Measurements from ENCODE around the gene NPAT. TPM values are rescaled to one million over a fixed set of nuclear protein-coding genes. Genes with fewer than 3 reads are reported as not detected.

NPAT gene
- total RNA-seq, 1 donor from 2014 or later = 15.7 TPM

GRCh38 chr11:108242422-108242821, 20.0 kb upstream of the NPAT start:
- Mint-ChIP-seq H3K4me1 (ENCODE audit: unreplicated experiment) (peaks cover under 1% of the 10 kb centered on the region), H3K36me3 (ENCODE audit: low read depth, unreplicated experiment) (peaks cover 4% of the 10 kb centered on the region), H3K4me3 (ENCODE audit: unreplicated experiment) (no peak overlapping the region), H3K9me3 (ENCODE audit: unreplicated experiment) (no peaks in the 10 kb centered on the region), H3K27ac (ENCODE audit: unreplicated experiment) (no peak overlapping the region), H3K27me3 (ENCODE audit: unreplicated experiment) (no peaks in the 10 kb centered on the region)
- no peak for DNase-seq (ENCODE audit: low spot score)
- TF ChIP-seq, protein P1, sequence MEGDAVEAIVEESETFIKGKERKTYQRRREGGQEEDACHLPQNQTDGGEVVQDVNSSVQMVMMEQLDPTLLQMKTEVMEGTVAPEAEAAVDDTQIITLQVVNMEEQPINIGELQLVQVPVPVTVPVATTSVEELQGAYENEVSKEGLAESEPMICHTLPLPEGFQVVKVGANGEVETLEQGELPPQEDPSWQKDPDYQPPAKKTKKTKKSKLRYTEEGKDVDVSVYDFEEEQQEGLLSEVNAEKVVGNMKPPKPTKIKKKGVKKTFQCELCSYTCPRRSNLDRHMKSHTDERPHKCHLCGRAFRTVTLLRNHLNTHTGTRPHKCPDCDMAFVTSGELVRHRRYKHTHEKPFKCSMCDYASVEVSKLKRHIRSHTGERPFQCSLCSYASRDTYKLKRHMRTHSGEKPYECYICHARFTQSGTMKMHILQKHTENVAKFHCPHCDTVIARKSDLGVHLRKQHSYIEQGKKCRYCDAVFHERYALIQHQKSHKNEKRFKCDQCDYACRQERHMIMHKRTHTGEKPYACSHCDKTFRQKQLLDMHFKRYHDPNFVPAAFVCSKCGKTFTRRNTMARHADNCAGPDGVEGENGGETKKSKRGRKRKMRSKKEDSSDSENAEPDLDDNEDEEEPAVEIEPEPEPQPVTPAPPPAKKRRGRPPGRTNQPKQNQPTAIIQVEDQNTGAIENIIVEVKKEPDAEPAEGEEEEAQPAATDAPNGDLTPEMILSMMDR (IDR thresholded peaks at IDR 0.05; ENCODE audit: unreplicated experiment) = no peak

- no peak for DNase-seq (ENCODE audit: low spot score)
- Mint-ChIP-seq H3K4me1 (ENCODE audit: unreplicated experiment) (peaks cover 10% of the 10 kb centered on the region), H3K27ac (ENCODE audit: unreplicated experiment) (no peak overlapping the region), H3K9me3 (ENCODE audit: unreplicated experiment) (no peaks in the 10 kb centered on the region), H3K36me3 (ENCODE audit: low read depth, unreplicated experiment) (peaks cover 4% of the 10 kb centered on the region), H3K4me3 (ENCODE audit: unreplicated experiment) (no peak overlapping the region), H3K27me3 (ENCODE audit: unreplicated experiment) (no peaks in the 10 kb centered on the region)
- TF ChIP-seq, protein P1 (IDR thresholded peaks at IDR 0.05; ENCODE audit: unreplicated experiment) = no peak
Measured at GRCh38 chr11:108241330-108242037, 19.0 kb upstream of the NPAT start.

GRCh38 chr11:108239076-108239475, 16.6 kb upstream of the NPAT start:
- no peaks in the 10 kb centered on the region for H3K27me3 Mint-ChIP-seq (ENCODE audit: unreplicated experiment)
- TF ChIP-seq, protein P1 (IDR thresholded peaks at IDR 0.05; ENCODE audit: unreplicated experiment) = no peak
- no peak for DNase-seq (ENCODE audit: low spot score)
- peaks cover 7% of the 10 kb centered on the region for H3K36me3 Mint-ChIP-seq (ENCODE audit: low read depth, unreplicated experiment)
- H3K4me3 Mint-ChIP-seq (ENCODE audit: unreplicated experiment) = no peak overlapping the region
- peaks cover 17% of the 10 kb centered on the region for H3K4me1 Mint-ChIP-seq (ENCODE audit: unreplicated experiment)
- no peak overlapping the region for H3K27ac Mint-ChIP-seq (ENCODE audit: unreplicated experiment)
- no peaks in the 10 kb centered on the region for H3K9me3 Mint-ChIP-seq (ENCODE audit: unreplicated experiment)

DNA sequence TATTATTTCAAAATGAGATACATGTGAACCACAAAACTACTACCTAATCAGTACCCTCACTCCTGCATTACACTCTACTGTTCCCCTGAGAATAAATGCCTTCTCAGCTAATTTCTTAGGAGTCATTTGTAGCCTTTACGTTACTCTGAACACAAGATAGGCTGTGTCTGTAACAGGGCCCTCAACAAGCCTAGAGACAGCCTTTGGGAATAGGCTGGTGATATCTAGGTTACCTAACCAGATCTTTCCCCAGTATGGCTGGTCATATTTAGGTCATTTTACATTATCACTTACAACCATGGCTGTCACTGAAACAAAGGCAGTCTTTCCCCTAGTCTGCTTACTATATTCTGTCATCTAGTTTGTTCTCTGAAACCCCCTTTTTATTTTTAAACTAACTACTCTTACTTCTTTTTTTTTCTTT, 14.6 kb upstream of the NPAT start:
- Mint-ChIP-seq H3K4me1 (ENCODE audit: unreplicated experiment) (peaks cover 17% of the 10 kb centered on the region), H3K9me3 (ENCODE audit: unreplicated experiment) (no peaks in the 10 kb centered on the region), H3K27ac (ENCODE audit: unreplicated experiment) (peak overlapping the region; percentile 96), H3K36me3 (ENCODE audit: low read depth, unreplicated experiment) (peaks cover 10% of the 10 kb centered on the region), H3K4me3 (ENCODE audit: unreplicated experiment) (no peak overlapping the region), H3K27me3 (ENCODE audit: unreplicated experiment) (no peaks in the 10 kb centered on the region)
- TF ChIP-seq, protein P1 (IDR thresholded peaks at IDR 0.05; ENCODE audit: unreplicated experiment) = no peak
- no peak for DNase-seq (ENCODE audit: low spot score)

GRCh38 chr11:108235633-108236032, 13.2 kb upstream of the NPAT start:
- no peaks in the 10 kb centered on the region for H3K9me3 Mint-ChIP-seq (ENCODE audit: unreplicated experiment)
- TF ChIP-seq, protein P1 (IDR thresholded peaks at IDR 0.05; ENCODE audit: unreplicated experiment) = no peak
- H3K4me1 Mint-ChIP-seq (ENCODE audit: unreplicated experiment) = peaks cover 17% of the 10 kb centered on the region
- no peak overlapping the region for H3K4me3 Mint-ChIP-seq (ENCODE audit: unreplicated experiment)
- peaks cover 14% of the 10 kb centered on the region for H3K36me3 Mint-ChIP-seq (ENCODE audit: low read depth, unreplicated experiment)
- DNase-seq (ENCODE audit: low spot score) = no peak
- peak overlapping the region; percentile 96 for H3K27ac Mint-ChIP-seq (ENCODE audit: unreplicated experiment)
- H3K27me3 Mint-ChIP-seq (ENCODE audit: unreplicated experiment) = no peaks in the 10 kb centered on the region

All from endothelial cell (in vitro differentiated cells).